Measurements from ENCODE around the gene CCDC91.
A peak's percentile ranks its signal among the peaks of the same experiment; 100 is the strongest.

The CCDC91 gene
- total RNA-seq, result 33.9 to 88.9 (median 75.4) reads per million in 3 experiments

GRCh38 chr12:28190321-28191050 lies at the start of gene CCDC91:
Gene CCDC91 (plus strand): TSS chr12:28190456. CDS start chr12:28257216, 66,760 bp downstream.
- DNase-seq, result peak; percentile 93

- no peak for DNase-seq
Measured at GRCh38 chr12:28144059-28144458, 46.2 kb upstream of the CCDC91 start.

DNA sequence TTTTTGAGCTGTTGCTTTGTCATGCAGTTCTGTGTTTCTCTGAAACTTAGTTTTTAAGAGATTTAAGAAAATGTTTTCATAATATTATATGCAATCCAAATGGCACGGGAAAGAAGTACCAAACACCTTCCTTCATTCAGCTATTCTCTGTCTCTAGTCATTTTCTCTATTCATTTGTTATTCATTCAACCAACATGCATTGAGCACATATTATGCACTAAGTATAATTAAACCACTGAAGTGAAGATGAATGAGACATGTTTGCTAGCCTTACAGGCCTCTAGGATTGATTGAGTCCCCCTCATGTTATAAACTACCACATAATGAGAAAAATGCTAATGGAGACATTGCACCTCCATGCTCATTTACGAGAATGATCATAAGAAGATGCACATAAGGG lies 45.7 kb upstream of the CCDC91 start:
- no peak for DNase-seq

DNA sequence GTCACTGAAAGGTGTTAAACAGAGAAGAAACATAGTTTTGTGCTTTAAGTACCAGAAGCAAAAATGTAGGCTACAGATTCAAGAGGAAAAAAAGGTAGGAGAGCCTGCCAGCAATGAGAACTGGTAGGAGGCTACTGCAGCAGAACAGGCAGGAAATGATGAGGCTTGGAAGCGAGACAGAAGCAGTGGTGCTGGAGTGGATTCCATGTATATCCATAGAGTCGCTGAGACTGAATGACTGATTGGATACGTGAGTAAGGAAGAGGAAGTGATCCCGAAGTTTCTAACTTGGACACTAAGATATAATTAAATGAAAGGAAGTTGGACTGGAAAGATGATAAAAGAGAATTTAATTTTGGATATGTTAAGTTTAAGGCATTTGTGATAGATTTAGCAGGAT lies 45.0 kb upstream of the CCDC91 start:
- no peak for DNase-seq

DNA sequence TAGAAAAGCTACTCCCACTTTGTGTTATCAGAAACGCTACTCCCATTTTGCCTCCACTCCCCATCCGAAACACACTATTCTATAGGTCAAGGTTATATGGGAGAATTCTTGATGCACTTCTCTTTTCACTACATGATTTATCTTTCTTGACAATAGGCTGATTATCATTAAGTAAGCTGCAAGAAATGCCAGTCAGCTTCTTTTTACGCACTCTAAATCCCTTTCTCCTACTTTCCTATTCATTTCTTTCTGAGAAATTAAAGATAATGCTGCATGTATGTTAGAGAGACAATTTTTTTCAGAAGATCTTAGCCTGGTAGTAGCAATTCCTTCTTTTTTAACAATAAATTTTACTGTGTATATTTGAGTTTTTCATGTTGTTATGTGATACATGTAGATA lies 41.0 kb upstream of the CCDC91 start:
- DNase-seq, result no peak

- DNase-seq, result no peak
Measured at GRCh38 chr12:28156362-28156761, 33.9 kb upstream of the CCDC91 start.

- DNase-seq, result no peak
Measured at GRCh38 chr12:28156804-28157203, 33.5 kb upstream of the CCDC91 start.

DNA sequence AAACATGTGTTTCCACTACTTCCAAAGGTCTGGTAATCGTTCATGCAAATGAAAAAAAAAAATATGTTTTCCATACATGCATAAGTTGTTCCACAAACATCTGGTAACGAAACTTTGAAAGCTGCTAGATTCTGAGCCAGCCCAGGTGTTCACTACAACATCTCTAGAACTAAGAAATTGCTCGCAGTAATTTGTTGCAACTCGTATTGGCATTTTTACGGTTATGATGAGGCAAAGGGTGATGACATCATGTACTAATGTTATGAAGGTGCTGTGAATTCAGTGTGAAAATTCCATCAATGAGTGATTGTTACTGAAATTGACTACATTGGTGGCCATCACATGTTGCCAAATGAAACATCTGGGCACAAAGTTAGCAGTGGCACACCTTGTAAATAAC lies 31.9 kb upstream of the CCDC91 start:
- DNase-seq, result no peak

DNA sequence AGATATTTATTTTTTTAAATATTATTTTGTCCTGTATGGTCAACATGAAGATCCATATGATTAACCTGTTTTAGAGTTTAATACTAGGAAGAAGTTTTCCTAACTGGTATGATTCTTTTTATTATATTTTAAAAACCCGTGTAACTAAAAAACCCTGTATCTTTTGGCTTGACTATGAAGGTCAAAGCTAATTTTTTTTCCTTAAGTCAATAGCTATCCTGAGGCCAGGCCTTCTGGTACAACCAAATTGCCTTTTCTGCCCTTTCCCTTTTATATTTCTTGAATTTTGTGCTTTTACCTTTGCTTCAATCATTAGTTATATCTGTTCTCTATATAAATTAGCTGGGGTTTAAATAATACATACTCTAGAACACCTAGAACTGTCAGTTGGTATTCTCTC lies 30.6 kb upstream of the CCDC91 start:
- no peak for DNase-seq

- DNase-seq, result no peak
Measured at GRCh38 chr12:28161697-28162096, 28.6 kb upstream of the CCDC91 start.

DNA sequence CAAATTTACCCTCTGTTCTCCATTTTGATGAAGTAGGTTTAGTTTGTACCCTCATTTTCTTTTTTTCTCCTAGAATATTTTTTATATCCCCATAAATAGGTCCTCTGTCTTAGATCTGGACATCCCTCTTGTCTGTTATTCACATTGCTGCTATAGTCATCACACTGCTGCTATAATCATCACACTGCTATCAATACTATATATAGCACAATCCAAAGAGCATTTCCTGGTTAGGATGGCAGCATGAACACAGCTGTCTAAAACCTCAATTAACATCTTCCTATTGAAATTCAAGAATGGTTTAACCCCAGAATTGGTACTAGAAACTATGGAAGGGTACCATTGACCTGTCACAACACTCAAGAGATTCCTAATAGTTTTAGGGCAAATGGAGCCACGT lies 27.6 kb upstream of the CCDC91 start:
- DNase-seq, result no peak

GRCh38 chr12:28164644-28165275 lies 25.5 kb upstream of the CCDC91 start:
- no peak for DNase-seq

- DNase-seq, result no peak
Measured at GRCh38 chr12:28167981-28168485, 22.2 kb upstream of the CCDC91 start.

- no peak for DNase-seq
Measured at GRCh38 chr12:28171356-28172060, 18.7 kb upstream of the CCDC91 start.

DNA sequence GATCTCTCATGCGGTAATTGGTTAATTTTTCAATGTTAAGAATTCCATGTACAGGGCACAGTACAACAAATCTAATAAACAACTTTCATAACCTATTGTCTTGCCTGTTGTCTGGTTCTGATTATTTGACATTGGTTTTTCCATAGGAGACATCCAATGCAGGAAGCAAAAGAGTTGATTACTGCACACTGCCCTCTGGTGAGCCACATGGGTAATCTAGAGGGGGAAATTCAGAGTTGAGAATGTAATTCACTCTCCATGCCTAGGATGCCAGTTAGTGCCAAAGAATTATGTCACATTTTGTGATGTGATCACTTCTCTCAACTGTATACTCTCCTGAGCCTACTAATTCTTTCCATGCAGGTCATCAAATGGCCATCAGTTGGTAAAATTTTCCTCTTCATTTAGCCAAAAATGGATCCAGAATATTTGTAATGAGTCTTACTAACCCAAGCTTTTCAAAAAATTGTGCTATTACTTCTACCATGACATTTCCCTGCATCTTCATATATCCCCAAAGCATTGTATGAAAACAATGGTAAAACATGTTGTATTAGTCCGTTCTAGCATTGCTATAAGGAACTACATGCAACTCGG lies 17.7 kb upstream of the CCDC91 start:
- DNase-seq, result no peak

- no peak for DNase-seq
Measured at GRCh38 chr12:28173440-28173839, 16.8 kb upstream of the CCDC91 start.

DNA sequence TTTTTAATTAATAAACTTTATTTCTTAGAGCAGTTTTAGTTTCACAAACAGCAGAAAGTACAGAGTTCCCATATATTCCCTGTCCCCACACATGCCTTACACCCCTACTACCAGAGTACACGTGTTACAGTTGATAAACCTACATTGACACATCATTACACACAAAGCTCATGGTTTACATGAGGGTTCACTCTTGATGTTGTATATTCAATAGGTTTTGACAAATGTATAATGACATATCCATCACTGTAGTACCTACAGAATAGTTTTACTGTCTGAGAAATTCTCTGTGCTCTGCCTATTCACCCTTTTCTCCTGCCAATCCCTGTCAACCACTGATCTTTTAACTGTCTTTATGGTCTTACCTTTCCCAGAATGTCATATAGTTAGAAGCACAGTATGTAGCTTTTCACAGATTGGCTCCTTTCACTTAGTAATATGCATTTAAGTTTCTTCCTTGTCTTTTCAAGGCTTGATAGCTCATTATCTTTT lies 15.1 kb upstream of the CCDC91 start:
- no peak for DNase-seq

DNA sequence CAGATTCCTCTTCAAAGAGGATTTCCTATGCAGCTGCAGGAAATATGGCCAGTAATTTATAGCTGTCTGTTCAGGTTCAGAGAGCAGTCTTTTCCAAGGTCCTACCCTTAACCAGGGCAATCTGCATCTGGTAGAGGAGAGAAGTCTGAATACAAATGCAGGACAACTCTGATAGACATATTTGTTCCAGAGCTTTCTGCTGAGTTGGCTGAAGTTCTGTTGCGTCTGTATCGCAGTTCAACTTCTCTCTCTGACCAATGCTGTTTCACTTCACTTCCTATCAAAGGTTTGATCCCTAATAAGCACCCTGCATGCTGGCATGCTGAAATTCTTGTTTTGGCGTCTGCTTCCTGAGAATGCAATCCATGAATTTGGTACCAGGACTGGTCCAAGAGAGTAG lies 14.0 kb upstream of the CCDC91 start:
- no peak for DNase-seq

GRCh38 chr12:28177461-28177860 lies 12.8 kb upstream of the CCDC91 start:
- DNase-seq, result no peak

DNA sequence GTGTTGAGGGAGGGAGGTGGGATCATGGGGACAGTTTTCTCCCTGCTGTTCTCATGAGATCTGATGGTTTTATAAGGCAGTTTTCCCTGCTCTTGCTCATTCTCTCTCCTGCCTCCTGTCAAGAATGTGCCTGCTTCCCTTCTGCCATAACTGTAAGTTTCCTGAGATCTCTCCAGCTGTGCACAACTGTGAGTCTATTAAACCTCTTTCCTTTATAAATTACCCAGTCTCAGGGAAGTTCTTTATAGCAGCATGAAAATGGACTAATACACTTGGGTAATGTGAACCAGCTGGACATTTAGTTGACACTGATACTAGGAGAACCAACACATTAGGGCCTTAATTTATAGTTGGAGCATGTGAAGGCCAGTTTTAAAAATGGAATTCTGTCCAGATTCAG lies 12.4 kb upstream of the CCDC91 start:
- no peak for DNase-seq

- DNase-seq, result no peak
Measured at GRCh38 chr12:28178775-28179174, 11.5 kb upstream of the CCDC91 start.

- DNase-seq, result no peak
Measured at GRCh38 chr12:28180786-28181185, 9.5 kb upstream of the CCDC91 start.

- DNase-seq, result no peak
Measured at GRCh38 chr12:28184375-28184774, 5.9 kb upstream of the CCDC91 start.
